GM18873 (cell line): ENCODE results near the gene TBC1D14.

Experiments used
- ATAC-seq: cut with Tn5 transposase; IDR thresholded peaks from one replicate; pipeline ENCODE4 v1.9.1; 2021; ENCODE audit warnings: mild to moderate bottlenecking, moderate library complexity, moderate number of reproducible peaks; ENCODE audit not compliant: unreplicated experiment, low FRiP score

Gene TBC1D14

DNA sequence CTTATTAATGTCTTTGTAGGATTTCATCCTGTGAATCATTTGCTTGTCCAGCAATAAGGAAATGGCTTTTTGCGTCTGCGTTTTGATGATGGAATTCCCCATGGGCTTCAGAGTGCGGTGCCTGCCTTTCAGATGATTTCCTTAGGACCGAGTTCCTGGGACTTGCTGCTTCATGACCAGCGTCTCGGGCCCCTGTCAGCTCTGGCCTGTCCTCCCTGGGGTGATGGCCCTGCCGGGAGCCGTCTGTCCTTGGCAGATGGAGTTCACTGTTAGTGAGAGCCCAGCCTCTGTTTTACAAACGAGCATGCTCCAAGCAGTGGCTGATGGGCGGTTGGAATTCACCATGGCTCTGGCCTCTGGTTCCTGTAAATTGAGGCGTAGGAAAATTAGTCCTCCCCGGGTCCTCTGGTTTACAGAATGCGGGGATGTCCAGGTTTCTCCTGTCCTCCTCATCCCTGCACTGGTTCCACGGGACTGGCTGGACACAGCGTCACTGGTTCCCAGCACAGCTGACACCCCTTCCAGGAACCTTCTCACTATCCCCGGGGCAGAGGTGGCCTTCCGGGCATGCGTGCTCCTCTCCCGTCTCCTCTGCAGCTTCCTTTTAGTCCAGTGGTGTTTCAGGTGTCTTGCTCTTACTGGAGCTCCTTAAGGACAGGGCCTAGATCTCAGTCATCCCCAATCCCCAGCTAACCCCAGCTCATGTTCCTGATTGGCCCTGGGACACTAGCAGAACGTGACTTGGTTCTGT, 34.9 kb downstream of the TBC1D14 start:
- no peak for ATAC-seq

DNA sequence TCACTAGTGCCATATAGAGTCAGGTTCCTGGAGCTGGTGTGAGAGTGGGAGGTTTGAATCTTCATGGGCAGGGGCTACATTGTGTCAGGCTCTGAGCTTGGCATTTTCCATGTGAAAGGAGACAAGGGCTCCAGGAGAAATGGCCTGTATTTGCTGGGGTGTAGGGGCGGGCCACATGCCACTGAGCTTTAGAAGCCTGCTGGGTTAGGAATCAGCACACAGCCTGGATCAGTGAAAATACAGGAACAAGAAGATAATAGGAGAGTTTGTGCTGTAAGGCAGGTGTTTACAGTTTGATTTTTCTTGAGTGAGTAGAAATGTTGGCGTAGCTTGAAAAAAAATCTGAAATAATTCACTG, 35.4 kb downstream of the TBC1D14 start:
- ATAC-seq: no peak

DNA sequence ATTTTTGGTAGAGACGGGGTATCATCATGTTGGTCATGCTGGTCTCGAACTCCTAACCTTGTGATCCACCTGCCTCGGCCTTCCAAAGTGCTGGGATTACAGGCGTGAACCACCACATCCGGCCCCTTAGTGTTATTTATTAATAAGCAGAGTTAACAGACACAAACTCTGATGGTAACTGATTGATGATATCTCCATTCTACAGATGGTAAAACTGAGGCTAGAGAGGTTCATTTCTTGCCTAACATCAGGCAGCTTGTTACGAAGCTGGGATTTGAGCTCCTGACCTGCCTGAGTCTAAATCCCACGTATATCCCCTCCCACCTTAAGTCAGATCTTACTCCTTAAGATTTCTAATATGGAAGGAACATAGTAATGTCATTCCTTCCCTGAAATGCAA, 36.9 kb downstream of the TBC1D14 start:
- no peak for ATAC-seq

DNA sequence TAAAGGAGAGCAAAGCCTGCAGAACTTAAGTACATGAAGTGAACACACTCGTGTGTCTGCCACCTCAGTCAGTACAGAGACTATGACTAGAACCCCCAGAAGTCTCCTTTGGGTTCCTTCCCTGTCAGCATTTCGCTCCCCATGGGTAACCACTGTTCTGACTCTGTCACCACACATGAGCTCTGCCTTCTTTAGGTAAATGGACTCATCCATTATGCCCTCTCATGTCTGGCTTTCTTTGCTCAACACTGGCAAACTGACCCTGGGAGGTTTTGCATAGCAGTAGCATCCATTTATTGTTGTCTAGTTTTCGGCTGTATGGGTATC, 38.5 kb downstream of the TBC1D14 start:
- no peak for ATAC-seq

DNA sequence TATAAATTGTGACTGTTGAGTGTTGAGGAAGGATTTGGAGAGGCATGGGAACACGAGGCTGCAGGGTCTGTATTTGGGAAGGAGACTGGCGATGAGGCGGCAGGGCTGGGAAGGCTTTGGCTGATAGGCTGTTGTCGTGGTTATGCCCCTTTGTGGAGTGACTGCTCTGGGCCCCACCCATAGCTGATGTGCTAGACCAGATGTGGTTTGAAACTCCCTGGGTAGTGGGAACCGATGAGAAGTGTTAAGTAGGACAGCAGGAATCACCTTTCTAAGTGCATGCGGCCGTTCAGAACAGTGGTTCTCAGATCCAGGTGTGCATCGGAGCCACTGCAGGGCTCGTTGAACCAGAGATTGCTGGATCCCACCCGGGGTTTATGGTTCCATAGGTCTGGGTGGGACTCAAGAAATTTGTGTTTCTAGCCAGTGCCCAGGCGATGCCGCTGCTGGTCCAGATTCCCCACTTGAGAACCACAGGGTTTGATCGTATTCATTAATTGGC, 42.3 kb downstream of the TBC1D14 start:
- no peak for ATAC-seq

DNA sequence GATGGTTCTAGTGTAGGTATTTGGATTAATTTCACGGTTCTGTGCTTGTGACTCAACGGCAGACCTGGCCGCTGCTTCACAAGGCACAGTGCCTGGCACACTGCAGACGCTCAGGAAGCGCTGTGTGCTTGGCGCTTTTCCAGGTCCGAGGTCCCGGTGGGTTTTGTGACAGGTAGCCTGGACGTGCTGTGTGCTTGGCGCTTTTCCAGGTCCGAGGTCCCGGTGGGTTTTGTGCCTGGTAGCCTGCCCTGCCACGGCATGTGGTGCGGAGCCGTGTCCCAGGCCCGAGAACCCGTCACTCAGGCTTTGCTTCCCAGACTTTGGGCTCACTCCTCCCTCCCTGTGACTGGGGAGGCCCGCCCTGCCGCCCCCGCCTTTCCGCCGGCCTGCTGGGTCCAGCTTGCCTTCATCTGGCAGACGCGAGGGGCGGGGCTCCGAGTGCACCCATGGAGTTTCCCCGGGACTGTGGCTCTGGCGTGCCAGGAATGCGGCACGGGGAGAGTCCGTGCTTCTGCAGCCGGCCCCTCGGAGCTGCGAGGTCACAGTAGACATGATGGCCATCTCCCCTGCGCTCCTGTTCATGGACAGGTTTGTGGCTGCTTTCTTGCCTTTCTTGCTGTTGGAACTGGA, 44.2 kb downstream of the TBC1D14 start:
- no peak for ATAC-seq

DNA sequence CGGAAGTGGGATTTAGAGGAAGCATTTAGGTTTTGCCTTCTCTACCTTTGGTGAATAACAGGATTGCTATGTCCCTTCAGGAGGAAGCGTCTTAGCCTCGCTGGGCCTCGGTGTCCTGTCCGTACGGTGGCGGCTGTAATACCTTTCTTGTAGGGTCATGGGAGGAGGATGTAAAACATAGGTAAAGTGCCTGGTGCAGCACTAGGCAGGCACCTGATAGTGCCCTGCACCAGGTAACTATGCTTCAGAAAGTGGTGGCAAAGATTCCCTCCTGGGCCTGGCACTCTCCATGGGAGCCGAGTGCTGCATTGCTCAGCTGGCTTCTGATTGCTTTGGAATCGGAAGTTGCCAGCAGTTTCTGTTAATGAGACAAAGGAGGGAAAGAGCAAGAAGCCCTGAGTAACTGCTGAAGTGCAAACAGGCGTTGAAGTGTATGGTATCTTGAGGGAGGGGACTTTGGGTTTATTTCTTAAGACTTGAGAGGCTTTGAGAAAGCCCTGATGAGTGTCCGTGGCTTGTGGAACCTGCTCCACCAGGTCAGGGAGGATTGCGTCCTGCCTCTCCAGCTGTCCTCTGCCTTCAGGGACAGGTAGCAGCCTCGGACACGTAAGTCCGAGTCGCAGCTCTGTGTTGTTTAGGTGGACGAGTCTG, 45.8 kb downstream of the TBC1D14 start:
- ATAC-seq: no peak

DNA sequence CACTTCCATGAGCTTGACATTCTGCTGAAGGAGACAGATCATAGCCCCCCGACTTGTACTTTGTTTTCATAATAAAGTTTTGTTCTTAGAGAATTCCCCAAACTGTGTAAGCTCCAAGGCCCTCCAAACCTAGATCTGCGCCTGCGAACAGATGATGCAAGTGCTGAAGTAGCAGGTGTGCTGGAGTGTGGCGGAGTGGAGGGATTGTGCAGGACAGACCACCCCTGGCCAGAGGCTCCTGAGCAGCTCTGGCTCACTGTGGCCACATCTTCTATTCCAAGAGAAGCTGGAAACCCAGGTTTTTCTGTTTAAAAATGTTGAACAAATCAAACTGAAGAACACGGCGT, 46.4 kb downstream of the TBC1D14 start:
- no peak for ATAC-seq

DNA sequence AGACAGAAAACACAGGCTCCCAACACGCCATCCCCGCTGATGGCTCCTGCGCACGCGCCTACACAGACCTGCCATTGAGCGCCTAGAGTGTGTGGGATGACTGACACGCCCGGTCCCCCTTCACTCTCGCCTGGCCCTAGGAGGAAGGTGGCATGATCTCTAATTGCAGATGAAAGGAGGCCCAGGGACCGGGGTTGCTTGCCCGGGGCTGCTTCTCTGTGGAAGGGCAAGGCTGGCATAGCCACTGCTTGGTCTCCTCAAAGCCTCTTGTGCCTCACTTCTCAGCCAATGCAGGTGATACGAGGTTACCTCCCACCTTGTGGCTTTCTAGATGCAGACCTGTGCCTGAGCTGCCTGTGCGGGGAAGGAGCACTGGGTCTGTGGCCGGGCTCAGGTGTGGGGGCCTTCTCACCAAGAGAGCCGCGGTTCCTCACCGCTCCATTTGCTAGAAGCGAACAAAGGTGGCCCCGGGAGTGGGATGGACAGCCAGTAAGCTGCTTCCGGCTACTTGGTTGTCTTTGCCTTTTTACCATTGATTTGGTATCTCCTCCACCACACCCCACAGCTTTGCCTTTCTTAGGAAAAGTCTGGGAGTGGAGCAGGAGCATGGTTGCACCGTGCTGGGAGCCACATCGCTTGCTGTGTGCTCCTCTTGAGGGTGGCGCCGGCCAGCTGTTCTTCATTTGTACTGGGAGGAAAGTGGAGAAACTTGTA, 47.0 kb downstream of the TBC1D14 start:
- no peak for ATAC-seq

DNA sequence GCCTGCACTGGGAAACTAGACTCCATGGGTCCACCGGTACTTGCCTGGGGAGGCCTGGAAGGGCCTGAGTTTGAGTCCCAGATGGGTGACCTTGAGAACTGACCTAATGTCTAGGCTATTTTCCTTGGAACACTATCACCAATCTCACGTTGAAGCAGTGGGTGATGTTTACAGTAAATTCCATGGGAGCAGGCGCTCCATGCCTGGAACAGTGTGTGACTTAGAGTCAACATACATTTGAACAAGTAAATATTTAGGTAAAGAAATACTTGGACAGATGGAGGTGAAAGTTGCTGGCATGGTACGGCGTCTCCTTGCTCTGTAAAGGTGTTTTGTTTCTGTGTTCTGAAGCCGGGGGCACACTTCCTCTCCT, 47.5 kb downstream of the TBC1D14 start:
- no peak for ATAC-seq

DNA sequence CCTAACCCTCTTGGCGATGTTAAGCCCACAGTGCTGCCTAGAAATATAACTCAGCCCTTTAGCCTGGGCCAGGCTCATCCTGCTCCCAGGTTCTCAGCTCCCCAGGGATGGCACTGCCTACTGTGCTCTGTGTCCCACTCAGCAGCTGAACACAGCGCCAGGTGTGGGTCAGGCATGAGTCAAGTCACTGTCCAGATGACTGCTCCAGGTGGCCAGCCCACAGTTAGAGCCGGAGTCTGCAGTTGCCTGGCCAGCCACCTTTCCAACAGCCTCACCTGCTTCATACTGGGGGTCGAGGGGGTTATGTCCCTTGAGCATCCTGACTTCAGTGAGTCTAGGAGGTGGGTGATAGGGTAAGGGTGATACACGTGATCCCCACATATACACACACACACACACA, 48.4 kb downstream of the TBC1D14 start:
- no peak for ATAC-seq

DNA sequence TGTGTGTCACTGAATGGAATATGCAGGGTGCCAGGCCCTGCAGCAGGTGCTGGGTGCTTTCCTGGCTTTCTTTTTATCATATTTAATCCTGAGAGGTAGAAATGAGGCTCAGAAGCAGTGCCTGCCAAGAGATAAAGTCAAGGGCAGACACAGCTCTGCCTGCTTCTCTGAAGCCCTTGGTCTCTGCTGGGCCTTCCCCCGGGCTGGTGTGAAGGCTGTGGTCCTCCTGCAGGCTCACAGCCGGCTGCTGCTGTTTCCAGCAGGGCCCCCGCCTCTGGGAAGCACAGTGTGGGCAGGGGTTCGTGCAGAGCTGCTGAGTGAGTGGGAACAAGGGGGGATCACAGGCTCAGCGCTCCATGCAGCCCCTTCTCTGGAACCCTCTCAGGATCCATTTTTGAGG, 49.6 kb downstream of the TBC1D14 start:
- ATAC-seq: no peak

DNA sequence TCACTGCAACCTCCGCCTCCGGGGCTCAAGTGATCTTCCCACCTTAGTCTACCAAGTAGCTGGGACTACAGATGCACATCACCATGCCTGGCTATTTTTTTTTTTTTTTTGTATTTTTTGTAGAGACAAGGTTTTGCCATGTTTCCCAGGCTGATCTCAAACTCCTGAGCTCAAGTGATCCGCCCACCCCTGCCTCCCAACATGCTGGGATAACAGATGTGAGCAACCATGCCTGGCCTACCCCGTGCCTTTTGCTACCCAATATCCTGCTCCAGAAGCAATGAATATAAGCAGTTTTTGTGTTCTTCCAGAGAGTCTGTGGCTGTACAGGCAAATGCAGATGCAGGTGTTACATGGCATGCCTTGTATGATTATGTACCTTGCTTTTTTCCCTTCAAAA, 50.5 kb downstream of the TBC1D14 start:
- ATAC-seq: no peak

DNA sequence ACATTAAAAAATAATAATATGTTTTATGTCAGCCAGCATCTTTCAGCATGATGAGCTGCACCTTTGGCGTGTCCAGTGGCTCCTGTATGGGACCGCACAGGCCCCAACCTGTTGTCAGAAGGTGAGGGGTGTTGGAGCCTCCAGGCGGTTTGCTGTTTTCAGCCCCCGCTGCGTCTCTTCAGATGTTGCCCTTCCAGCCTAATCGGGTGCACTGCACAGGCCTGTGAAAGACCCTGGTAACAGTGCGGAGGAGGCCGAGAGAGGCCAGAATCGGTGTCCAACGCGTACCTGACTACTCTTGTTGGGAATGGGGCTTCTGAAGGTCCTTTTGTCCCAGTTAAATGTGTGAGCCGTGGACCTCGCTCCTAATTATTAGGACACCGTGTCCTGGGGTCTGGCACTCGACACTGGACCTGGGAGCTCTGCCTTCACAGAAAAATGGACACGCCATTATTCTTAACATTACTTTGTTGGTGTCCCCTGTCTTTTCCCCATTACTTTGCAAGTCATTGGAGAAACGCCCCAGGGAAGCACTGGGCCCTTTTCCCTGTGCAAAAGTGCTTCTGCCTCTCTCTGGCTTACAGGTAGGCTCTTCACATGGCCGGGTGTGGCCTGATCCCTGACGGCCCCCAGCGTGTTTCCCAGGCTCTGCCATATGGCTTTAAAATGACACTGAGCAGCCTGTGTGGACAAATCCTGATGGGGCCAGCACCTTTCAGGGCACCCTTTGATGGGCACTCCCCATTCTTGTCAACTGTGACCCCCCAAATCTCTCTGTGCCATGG, 51.2 kb downstream of the TBC1D14 start:
- no peak for ATAC-seq

DNA sequence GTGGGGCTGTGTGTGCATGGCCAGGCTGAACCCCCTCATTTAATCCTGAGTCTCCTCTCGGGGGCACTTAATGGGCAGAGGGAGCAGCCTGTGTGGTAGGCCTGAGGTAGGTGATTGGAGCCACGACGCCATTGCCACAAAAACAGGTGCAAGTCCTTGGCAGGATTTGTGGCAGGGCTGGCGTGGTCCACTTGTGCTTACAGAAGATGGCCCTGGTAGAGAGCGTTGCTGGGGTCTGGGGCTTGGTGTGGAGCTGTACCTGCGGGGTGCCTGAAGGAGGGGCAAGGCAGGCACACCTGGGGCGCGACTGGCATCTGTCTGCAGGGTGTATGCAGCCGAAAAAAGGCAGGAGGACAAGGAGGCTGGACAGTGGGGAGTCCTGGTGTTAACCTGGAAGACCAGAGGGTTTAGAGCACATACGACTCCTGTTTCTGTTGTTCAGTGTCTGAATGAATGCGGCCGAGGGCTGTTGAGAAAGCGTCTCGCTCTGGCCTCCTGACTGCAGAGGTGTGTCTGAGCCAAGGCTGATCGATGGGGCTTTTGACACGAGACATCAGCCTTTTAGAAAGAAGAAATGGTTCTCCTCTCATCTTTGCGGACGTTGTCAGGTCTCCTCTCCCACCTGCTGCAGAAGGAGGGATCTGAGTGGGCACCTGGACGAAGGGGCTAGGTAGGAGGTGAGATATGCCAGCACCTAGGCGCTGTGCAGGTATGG, 52.0 kb downstream of the TBC1D14 start:
- ATAC-seq: no peak

DNA sequence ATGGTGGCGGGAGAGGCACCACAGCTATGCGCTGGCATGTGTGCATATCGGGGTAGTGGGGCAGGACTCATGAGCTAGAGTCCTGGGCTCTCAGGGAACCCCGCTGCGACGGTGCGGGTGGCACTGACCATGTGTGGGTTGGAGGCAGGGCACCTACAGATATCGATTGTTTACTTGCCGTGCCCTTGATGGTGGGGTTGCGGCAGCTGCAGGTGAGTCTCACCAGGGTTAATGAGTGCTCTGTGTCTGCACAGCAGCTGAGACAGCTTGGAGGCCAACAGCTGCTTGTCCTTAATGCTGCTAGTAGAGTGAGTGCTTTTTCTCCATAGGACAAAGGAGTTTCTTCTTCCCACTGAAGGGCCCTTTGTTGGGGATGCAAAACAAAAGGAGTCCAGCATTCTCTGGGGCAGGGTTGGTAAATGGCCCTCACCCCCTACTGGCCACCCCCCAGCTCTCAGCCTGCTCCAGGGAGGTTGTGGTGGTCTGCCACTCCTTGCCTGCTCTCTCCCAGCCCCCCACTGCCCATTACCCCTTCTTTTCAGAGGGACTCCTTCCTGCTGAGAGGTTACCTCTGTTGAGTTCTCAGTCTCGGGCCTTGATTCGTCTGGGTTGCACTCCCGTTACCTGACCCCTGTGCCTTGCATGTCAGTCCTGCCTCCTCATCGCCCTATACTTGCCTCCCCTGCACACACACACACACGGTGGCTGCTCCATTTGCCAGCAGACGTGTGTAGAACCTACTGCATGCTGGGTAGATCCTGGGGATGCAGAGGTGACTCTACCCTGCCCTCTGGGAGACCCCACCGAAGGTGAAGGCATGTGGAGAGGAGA, 52.8 kb downstream of the TBC1D14 start:
- no peak for ATAC-seq

DNA sequence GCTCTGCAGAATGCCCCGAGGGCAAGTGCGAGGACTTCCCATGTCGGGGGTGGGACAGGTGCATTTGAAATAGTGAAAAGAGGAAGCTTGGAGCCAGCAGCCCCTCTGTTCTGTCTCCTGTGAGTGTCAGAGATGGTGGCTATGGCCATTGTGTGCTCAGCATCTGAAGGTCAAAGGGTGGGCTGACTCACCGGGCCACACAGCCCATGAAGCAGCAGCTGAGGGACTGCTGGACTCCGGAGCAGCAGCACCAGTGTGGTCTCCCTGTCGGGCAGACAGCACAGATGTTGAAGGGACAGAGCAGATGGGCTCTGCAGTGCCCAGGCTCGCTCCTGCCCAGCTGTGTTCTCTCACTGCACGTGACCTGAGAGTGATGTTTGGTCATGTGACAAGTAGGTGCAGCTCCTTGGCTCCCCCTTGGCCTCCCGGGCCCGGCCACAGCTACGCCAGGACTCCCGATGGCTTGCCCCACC, 53.5 kb downstream of the TBC1D14 start:
- ATAC-seq: no peak

DNA sequence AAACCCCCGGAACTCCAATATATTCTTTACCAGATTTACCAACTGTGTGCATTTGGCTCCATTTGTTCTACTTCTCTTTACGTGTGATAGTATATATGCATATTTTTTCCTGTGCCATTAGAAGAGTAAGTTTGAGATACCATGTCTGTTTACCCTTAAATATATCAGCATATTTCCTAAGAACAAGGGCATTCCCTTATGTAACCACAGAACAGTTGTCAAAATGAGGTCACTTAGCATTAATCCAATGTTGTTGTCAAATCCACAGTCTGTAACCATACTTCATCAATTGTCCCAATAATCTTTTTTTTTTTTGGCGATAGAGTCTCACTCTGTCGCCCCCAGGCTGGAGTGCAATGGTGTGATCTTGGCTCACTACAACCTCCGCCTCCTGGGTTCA, 55.2 kb downstream of the TBC1D14 start:
- ATAC-seq: no peak

DNA sequence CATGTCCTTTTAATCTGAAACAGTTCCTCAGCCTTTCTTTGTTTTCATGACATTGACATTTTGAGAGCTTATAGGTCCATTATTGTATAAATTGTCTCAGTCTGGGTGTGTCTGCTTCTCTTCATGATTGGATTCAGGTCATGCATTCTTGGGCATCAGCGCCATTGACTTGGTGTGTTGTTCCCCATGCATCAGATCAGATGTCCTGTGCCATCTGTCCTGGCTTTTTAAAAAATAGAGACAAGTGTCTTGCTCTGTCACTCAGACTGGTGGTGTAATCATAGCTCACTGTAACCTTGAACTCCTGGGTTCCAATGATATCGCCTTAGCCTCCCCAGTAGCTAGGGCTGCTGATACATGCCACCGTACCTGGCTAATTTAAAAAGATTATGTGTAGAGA, 55.7 kb downstream of the TBC1D14 start:
- ATAC-seq: no peak
